ENCODE data around the gene METAP2. TPM values are rescaled to one million over a fixed set of nuclear protein-coding genes. Genes with fewer than 3 reads are reported as not detected.
A peak's percentile ranks its signal among the peaks of the same experiment; 100 is the strongest.

METAP2 gene
- polyA plus RNA-seq (2013, experiment 1 of 2), result 120 TPM
- polyA plus RNA-seq (2013, experiment 2 of 2), result 120 TPM

GRCh38 chr12:95473884-95474659 lies at the start of gene METAP2:
METAP2 (plus strand) TSS chr12:95474152; CDS start chr12:95474180, 28 bp downstream.
- Histone ChIP-seq H3K9ac (ENCODE audit: low read depth, low read length, poor library complexity) (peak within 1 kb of the TSS; percentile 99), H3K27me3 (ENCODE audit: control insufficient read depth in 3 of 3, insufficient read depth in 3 of 3, low read depth in 1 of 3, low read length in 3 of 3) (peaks cover 0 to 4% (median 0%) of the 10 kb centered on the region in 3 experiments), H4K91ac (ENCODE audit: low read depth, low read length, poor library complexity) (no peak within 1 kb of the TSS), H3K9me3 (replicated peaks in 1 of 2; ENCODE audit: control insufficient read depth in 2 of 2, insufficient read depth in 1 of 2, low read depth in 1 of 2, low read length in 2 of 2) (no peaks in the 10 kb centered on the region), H2AK5ac (ENCODE audit: low read depth, low read length) (peak within 1 kb of the TSS; percentile 81), H3K4me1 (ENCODE audit: control insufficient read depth in 2 of 2, insufficient read depth in 1 of 2, low read depth in 1 of 2, low read length in 2 of 2) (peaks cover 4 to 5% of the 10 kb centered on the region in 2 donors), H3K4ac (ENCODE audit: low read length) (no peak within 1 kb of the TSS), H2AFZ (ENCODE audit: low read length) (peak within 1 kb of the TSS; percentile 84), H3K23ac (ENCODE audit: low read depth, low read length, poor library complexity) (peak within 1 kb of the TSS; percentile 19), H3K4me3 (ENCODE audit: low read length in 2 of 2) (peak within 1 kb of the TSS; percentile 90 to 97), H2BK15ac (ENCODE audit: low read length) (no peak within 1 kb of the TSS), H3K18ac (ENCODE audit: low read length) (peak within 1 kb of the TSS; percentile 94), H2BK5ac (ENCODE audit: low read length) (peak within 1 kb of the TSS; percentile 44), H3K4me2 (ENCODE audit: insufficient read depth, low read length, poor library complexity, severe bottlenecking) (peak within 1 kb of the TSS; percentile 96), H2BK12ac (ENCODE audit: low read length) (no peak within 1 kb of the TSS), H4K8ac (ENCODE audit: low read depth, low read length) (peak within 1 kb of the TSS; percentile 68), H3K27ac (replicated peaks; ENCODE audit: low read length) (peak within 1 kb of the TSS; percentile 51), H2BK120ac (ENCODE audit: low read depth, low read length) (peak within 1 kb of the TSS; percentile 82), H3K79me1 (ENCODE audit: low read depth, low read length) (peaks cover 5% of the 10 kb centered on the region), H3K14ac (ENCODE audit: low read length) (peak within 1 kb of the TSS; percentile 78), H3K36me3 (replicated peaks in 1 of 2; ENCODE audit: control insufficient read depth in 2 of 2, insufficient read depth in 2 of 2, low read length in 2 of 2) (peaks cover 8 to 37% of the 10 kb centered on the region in 2 donors)
- no CpG with 5 or more reads among the region's 49 CpGs for WGBS, 2 donors (ENCODE audit: extremely low coverage in 2 of 2, insufficient read length in 2 of 2, insufficient replicate concordance in 1 of 2)
- peak; percentile 88 for DNase-seq (ENCODE audit: low spot score)

DNA sequence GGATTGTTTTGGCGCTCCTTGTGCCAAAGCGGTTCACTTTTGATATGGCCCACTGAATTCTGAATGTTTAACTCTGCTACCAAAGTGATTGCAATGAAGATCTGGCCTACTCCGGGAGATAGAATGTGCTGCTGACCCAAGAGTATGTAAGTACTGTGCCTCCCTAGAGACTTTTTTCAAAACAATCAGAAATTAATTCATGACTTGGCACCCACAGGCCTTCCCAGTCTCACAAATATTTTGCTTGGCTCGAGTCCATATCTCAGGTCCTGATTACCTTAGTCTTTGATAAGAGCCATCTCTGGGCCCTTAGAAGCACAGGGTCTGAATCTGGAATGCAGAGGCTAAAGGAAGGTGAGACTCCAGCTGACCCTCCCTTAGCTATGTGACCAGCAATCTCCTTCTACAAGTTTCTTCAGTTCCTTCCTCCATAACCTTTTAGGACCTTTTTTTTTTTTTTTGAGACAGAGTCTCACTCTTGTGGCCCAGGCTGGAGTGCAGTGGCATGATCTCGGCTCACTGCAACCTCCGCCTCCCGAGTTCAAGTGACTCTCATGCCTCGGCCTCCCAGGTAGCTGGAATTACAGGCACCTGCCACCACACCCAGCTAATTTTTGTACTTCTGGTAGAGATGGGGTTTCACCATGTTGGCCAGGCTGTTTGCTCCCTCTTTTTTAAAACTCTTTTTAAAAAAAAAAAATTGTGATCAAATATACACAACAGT lies 49.5 kb upstream of the METAP2 start:
- Histone ChIP-seq H3K9me3 (replicated peaks in 1 of 2; ENCODE audit: control insufficient read depth in 2 of 2, insufficient read depth in 1 of 2, low read depth in 1 of 2, low read length in 2 of 2) (no peaks in the 10 kb centered on the region), H3K4me2 (ENCODE audit: insufficient read depth, low read length, poor library complexity, severe bottlenecking) (no peak overlapping the region), H3K4ac (ENCODE audit: low read length) (no peak overlapping the region), H3K23ac (ENCODE audit: low read depth, low read length, poor library complexity) (no peak overlapping the region), H3K79me1 (ENCODE audit: low read depth, low read length) (no peaks in the 10 kb centered on the region), H3K27ac (replicated peaks; ENCODE audit: low read length) (no peak overlapping the region), H3K4me3 (ENCODE audit: low read length in 2 of 2) (no peak overlapping the region), H4K91ac (ENCODE audit: low read depth, low read length, poor library complexity) (no peak overlapping the region), H2BK5ac (ENCODE audit: low read length) (no peak overlapping the region), H2AFZ (ENCODE audit: low read length) (no peak overlapping the region), H3K27me3 (ENCODE audit: control insufficient read depth in 3 of 3, insufficient read depth in 3 of 3, low read depth in 1 of 3, low read length in 3 of 3) (no peaks in the 10 kb centered on the region), H3K18ac (ENCODE audit: low read length) (no peak overlapping the region), H2AK5ac (ENCODE audit: low read depth, low read length) (no peak overlapping the region), H3K4me1 (ENCODE audit: control insufficient read depth in 2 of 2, insufficient read depth in 1 of 2, low read depth in 1 of 2, low read length in 2 of 2) (peaks cover 0 to 4% of the 10 kb centered on the region in 2 donors), H3K9ac (ENCODE audit: low read depth, low read length, poor library complexity) (no peak overlapping the region), H2BK12ac (ENCODE audit: low read length) (no peak overlapping the region), H3K14ac (ENCODE audit: low read length) (no peak overlapping the region), H4K8ac (ENCODE audit: low read depth, low read length) (no peak overlapping the region), H3K36me3 (replicated peaks in 1 of 2; ENCODE audit: control insufficient read depth in 2 of 2, insufficient read depth in 2 of 2, low read length in 2 of 2) (no peaks in the 10 kb centered on the region), H2BK15ac (ENCODE audit: low read length) (no peak overlapping the region), H2BK120ac (ENCODE audit: low read depth, low read length) (no peak overlapping the region)
- WGBS, 2 donors (ENCODE audit: extremely low coverage in 2 of 2, insufficient read length in 2 of 2, insufficient replicate concordance in 1 of 2), result no CpG with 5 or more reads among the region's 8 CpGs
- no peak for DNase-seq (ENCODE audit: low spot score)

- no peaks in the 10 kb centered on the region for H3K9me3 ChIP-seq (replicated peaks in 1 of 2; ENCODE audit: control insufficient read depth in 2 of 2, insufficient read depth in 1 of 2, low read depth in 1 of 2, low read length in 2 of 2)
Observed at GRCh38 chr12:95429172-95429510, 44.8 kb upstream of the METAP2 start.

GRCh38 chr12:95431120-95431519 lies 42.8 kb upstream of the METAP2 start:
- no peak overlapping the region for H3K4ac ChIP-seq (ENCODE audit: low read length)
- H3K9me3 ChIP-seq (replicated peaks in 1 of 2; ENCODE audit: control insufficient read depth in 2 of 2, insufficient read depth in 1 of 2, low read depth in 1 of 2, low read length in 2 of 2), result no peaks in the 10 kb centered on the region
- H3K36me3 ChIP-seq (replicated peaks in 1 of 2; ENCODE audit: control insufficient read depth in 2 of 2, insufficient read depth in 2 of 2, low read length in 2 of 2), result no peaks in the 10 kb centered on the region
- no peak overlapping the region for H3K23ac ChIP-seq (ENCODE audit: low read depth, low read length, poor library complexity)
- no peak overlapping the region for H2AK5ac ChIP-seq (ENCODE audit: low read depth, low read length)
- H3K4me1 ChIP-seq (ENCODE audit: control insufficient read depth in 2 of 2, insufficient read depth in 1 of 2, low read depth in 1 of 2, low read length in 2 of 2), result peaks cover 0 to 1% of the 10 kb centered on the region in 2 donors
- no peak overlapping the region for H4K8ac ChIP-seq (ENCODE audit: low read depth, low read length)
- no peak overlapping the region for H2BK15ac ChIP-seq (ENCODE audit: low read length)
- H3K4me2 ChIP-seq (ENCODE audit: insufficient read depth, low read length, poor library complexity, severe bottlenecking), result no peak overlapping the region
- no peak overlapping the region for H2BK12ac ChIP-seq (ENCODE audit: low read length)
- H3K18ac ChIP-seq (ENCODE audit: low read length), result no peak overlapping the region
- H3K27me3 ChIP-seq (ENCODE audit: control insufficient read depth in 3 of 3, insufficient read depth in 3 of 3, low read depth in 1 of 3, low read length in 3 of 3), result no peaks in the 10 kb centered on the region
- no peak overlapping the region for H2BK120ac ChIP-seq (ENCODE audit: low read depth, low read length)
- WGBS, 2 donors (ENCODE audit: extremely low coverage in 2 of 2, insufficient read length in 2 of 2, insufficient replicate concordance in 1 of 2), result no CpG with 5 or more reads among the region's 4 CpGs
- H3K79me1 ChIP-seq (ENCODE audit: low read depth, low read length), result no peaks in the 10 kb centered on the region
- H3K14ac ChIP-seq (ENCODE audit: low read length), result no peak overlapping the region
- H3K4me3 ChIP-seq (ENCODE audit: low read length in 2 of 2), result no peak overlapping the region
- H4K91ac ChIP-seq (ENCODE audit: low read depth, low read length, poor library complexity), result no peak overlapping the region
- H2AFZ ChIP-seq (ENCODE audit: low read length), result no peak overlapping the region
- H3K9ac ChIP-seq (ENCODE audit: low read depth, low read length, poor library complexity), result no peak overlapping the region
- no peak overlapping the region for H2BK5ac ChIP-seq (ENCODE audit: low read length)
- no peak overlapping the region for H3K27ac ChIP-seq (replicated peaks; ENCODE audit: low read length)
- no peak for DNase-seq (ENCODE audit: low spot score)

More at GRCh38 chr12:95429172-95429510, 44.8 kb upstream of the METAP2 start:
- Histone ChIP-seq H2BK15ac (ENCODE audit: low read length) (no peak overlapping the region), H4K8ac (ENCODE audit: low read depth, low read length) (no peak overlapping the region), H3K27ac (replicated peaks; ENCODE audit: low read length) (no peak overlapping the region), H3K18ac (ENCODE audit: low read length) (no peak overlapping the region), H3K4me3 (ENCODE audit: low read length in 2 of 2) (no peak overlapping the region), H3K4ac (ENCODE audit: low read length) (no peak overlapping the region), H3K14ac (ENCODE audit: low read length) (no peak overlapping the region), H3K36me3 (replicated peaks in 1 of 2; ENCODE audit: control insufficient read depth in 2 of 2, insufficient read depth in 2 of 2, low read length in 2 of 2) (no peaks in the 10 kb centered on the region), H2BK5ac (ENCODE audit: low read length) (no peak overlapping the region), H3K23ac (ENCODE audit: low read depth, low read length, poor library complexity) (no peak overlapping the region), H2BK12ac (ENCODE audit: low read length) (no peak overlapping the region), H3K4me1 (ENCODE audit: control insufficient read depth in 2 of 2, insufficient read depth in 1 of 2, low read depth in 1 of 2, low read length in 2 of 2) (peaks cover 0 to 4% of the 10 kb centered on the region in 2 donors), H3K27me3 (ENCODE audit: control insufficient read depth in 3 of 3, insufficient read depth in 3 of 3, low read depth in 1 of 3, low read length in 3 of 3) (no peaks in the 10 kb centered on the region), H2BK120ac (ENCODE audit: low read depth, low read length) (no peak overlapping the region), H3K4me2 (ENCODE audit: insufficient read depth, low read length, poor library complexity, severe bottlenecking) (no peak overlapping the region), H3K79me1 (ENCODE audit: low read depth, low read length) (no peaks in the 10 kb centered on the region), H3K9ac (ENCODE audit: low read depth, low read length, poor library complexity) (no peak overlapping the region), H2AK5ac (ENCODE audit: low read depth, low read length) (no peak overlapping the region), H2AFZ (ENCODE audit: low read length) (no peak overlapping the region), H4K91ac (ENCODE audit: low read depth, low read length, poor library complexity) (no peak overlapping the region)
- no peak for DNase-seq (ENCODE audit: low spot score)
- WGBS, 2 donors (ENCODE audit: extremely low coverage in 2 of 2, insufficient read length in 2 of 2, insufficient replicate concordance in 1 of 2), result no CpG with 5 or more reads among the region's 8 CpGs
